Adipocyte (in vitro differentiated cells): ENCODE results near the gene NTPCR.

ENCODE experiments used
- DNase-seq: peaks from one replicate; pipeline ENCODE4 v3.0.0-alpha.2; 2015; ENCODE audit warnings: low read depth
- H3K27me3 ChIP-seq: replicated peaks from 2 replicates; pipeline ENCODE4 v1.7.0; 2013; ENCODE audit warnings: mild to moderate bottlenecking, low read length, moderate library complexity; ENCODE audit not compliant: control insufficient read depth, insufficient read depth
- H3K36me3 ChIP-seq: 2 replicates; pipeline ENCODE4 v1.7.0; 2013; ENCODE audit warnings: low read length, mild to moderate bottlenecking, moderate library complexity; ENCODE audit not compliant: control insufficient read depth, insufficient read depth, severe bottlenecking
- H3K4me1 ChIP-seq: 2 replicates; pipeline ENCODE4 v1.7.0; 2013; ENCODE audit warnings: mild to moderate bottlenecking, low read length, moderate library complexity; ENCODE audit not compliant: control insufficient read depth, insufficient read depth
- H3K4me3 ChIP-seq: 2 replicates; pipeline ENCODE4 v1.7.0; 2013; ENCODE audit warnings: mild to moderate bottlenecking, low read length, moderate library complexity
- H3K9ac ChIP-seq: 2 replicates; pipeline ENCODE4 v1.7.0; 2013; ENCODE audit warnings: mild to moderate bottlenecking, low read length, moderate library complexity
- H3K9me3 ChIP-seq: 2 replicates; pipeline ENCODE4 v1.7.0; 2013; ENCODE audit warnings: mild to moderate bottlenecking, low read length, moderate library complexity; ENCODE audit not compliant: control insufficient read depth

NTPCR gene

GRCh38 chr1:232932486-232933425 is 17.7 kb upstream of the NTPCR start:
- Histone ChIP-seq H3K4me1 (peaks cover 3% of the 10 kb centered on the region), H3K27me3 (peaks cover 4% of the 10 kb centered on the region), H3K4me3 (no peak overlapping the region), H3K9ac (no peak overlapping the region), H3K9me3 (no peaks in the 10 kb centered on the region), H3K36me3 (no peaks in the 10 kb centered on the region)
- DNase-seq = no peak

- Histone ChIP-seq H3K9ac (no peak overlapping the region), H3K27me3 (no peaks in the 10 kb centered on the region), H3K36me3 (no peaks in the 10 kb centered on the region), H3K4me3 (no peak overlapping the region), H3K4me1 (peaks cover 9% of the 10 kb centered on the region), H3K9me3 (peaks cover 5% of the 10 kb centered on the region)
- no peak for DNase-seq
Observed at GRCh38 chr1:232936941-232937340, 13.5 kb upstream of the NTPCR start.

- Histone ChIP-seq H3K27me3 (no peaks in the 10 kb centered on the region), H3K4me3 (peak overlapping the region; percentile 50), H3K9ac (peak overlapping the region; percentile 16), H3K4me1 (peaks cover 9% of the 10 kb centered on the region), H3K9me3 (peaks cover 5% of the 10 kb centered on the region), H3K36me3 (no peaks in the 10 kb centered on the region)
- peak; percentile 76 for DNase-seq
Observed at GRCh38 chr1:232937741-232938375, 12.6 kb upstream of the NTPCR start.

- no peak overlapping the region for H3K9ac ChIP-seq
- H3K4me1 ChIP-seq = peaks cover 9% of the 10 kb centered on the region
- no peaks in the 10 kb centered on the region for H3K27me3 ChIP-seq
- H3K36me3 ChIP-seq = no peaks in the 10 kb centered on the region
- H3K9me3 ChIP-seq = peaks cover 5% of the 10 kb centered on the region
- no peak for DNase-seq
- H3K4me3 ChIP-seq = no peak overlapping the region
Observed at GRCh38 chr1:232938926-232939325, 11.5 kb upstream of the NTPCR start.

GRCh38 chr1:232939748-232940147 is 10.7 kb upstream of the NTPCR start:
- Histone ChIP-seq H3K9ac (no peak overlapping the region), H3K4me3 (no peak overlapping the region), H3K36me3 (no peaks in the 10 kb centered on the region), H3K27me3 (no peaks in the 10 kb centered on the region), H3K4me1 (peaks cover 9% of the 10 kb centered on the region), H3K9me3 (peaks cover 5% of the 10 kb centered on the region)
- DNase-seq = no peak

DNA sequence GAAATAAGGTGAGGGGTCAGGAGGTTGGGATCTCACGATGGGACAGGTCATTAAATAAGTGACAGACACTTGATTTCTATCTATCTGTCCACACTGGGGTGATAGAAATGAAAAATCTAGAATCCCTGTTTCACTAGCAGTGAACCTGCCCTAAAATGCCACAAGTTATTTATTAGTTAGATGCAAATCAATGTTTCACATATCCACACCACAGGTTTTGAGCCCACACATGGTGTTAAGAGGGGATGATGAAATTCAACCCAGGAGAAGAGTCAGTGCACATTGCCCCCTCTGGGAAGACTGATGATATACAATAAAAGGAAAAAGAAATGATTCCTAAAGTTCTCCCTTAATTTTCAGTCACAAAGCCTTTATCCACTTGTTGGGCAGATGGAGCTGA is 10.1 kb upstream of the NTPCR start:
- Histone ChIP-seq H3K27me3 (no peaks in the 10 kb centered on the region), H3K9ac (no peak overlapping the region), H3K9me3 (peaks cover 5% of the 10 kb centered on the region), H3K4me3 (no peak overlapping the region), H3K36me3 (no peaks in the 10 kb centered on the region), H3K4me1 (peaks cover 9% of the 10 kb centered on the region)
- no peak for DNase-seq

DNA sequence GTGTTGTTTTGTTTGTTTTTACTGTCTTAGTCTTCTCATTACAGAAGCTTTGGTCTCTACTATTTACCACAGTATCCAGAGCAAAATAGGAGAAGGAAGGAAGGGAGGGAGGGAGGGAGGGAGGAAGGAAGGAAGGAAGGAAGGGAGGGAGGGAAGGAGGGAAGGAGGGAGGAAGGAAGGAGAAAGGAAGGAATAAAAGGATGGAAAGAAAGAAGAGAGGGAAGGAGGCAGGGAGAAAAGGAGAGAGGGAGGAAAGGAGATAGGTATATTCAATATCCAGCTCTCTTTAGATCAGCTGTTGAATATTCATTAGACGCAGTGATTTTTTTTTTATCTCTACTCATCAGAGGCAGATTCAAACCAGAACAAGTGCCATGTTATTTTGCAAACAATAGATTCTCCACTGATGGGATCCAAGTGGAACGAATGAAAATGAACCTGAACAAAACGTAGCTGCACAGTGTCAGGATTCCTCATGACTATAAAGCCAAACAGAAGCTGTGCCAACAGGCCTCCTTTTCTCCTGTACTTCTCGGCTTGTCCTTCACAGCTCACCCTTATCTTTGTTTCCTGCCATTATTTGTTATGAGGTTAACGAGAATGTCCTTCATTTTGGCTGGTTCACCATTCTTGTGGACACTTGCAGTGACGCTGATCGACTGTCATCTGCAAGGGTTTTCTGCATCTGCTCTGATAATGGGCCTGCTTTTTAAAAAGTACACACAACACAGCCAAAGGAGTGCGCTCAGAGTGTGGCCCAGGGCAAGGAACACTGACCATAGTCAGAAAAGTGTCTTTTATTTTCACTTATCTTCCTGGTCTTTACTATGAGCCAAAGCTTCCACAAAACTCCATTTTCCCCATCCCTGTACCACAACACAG is 7.8 kb upstream of the NTPCR start:
- Histone ChIP-seq H3K4me1 (peaks cover 7% of the 10 kb centered on the region), H3K36me3 (no peaks in the 10 kb centered on the region), H3K4me3 (no peak overlapping the region)

DNA sequence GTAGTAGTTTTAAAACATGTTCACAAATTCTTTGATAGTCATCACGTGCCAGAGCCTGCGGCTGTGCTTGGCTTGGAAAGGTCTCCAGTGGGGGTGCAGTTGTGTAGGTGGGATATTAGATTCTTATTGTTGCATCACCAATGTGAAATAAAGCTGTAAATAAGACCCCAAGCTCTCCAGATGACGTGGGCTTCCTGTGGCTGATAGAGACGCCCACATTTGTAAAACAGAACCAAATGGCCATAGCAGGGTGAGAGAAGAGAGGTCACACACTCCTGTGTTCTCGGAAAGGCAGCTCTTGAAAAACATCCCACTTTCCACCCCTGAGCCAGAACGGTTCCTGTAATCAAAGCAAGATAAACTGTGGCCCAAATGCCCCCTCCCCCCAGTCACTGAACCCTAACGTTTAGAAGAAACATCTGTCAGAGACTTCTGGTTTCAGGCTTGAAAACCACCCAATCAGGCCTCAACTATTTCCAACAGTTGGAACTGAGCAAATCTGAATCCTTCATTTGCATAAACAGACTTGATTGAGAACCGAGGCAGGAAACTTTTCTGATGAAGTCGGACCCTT is 6.6 kb upstream of the NTPCR start:
- no peaks in the 10 kb centered on the region for H3K4me1 ChIP-seq
- DNase-seq = no peak
- H3K36me3 ChIP-seq = no peaks in the 10 kb centered on the region
- peaks cover 5% of the 10 kb centered on the region for H3K9me3 ChIP-seq
- H3K9ac ChIP-seq = no peak overlapping the region
- H3K27me3 ChIP-seq = no peaks in the 10 kb centered on the region
- H3K4me3 ChIP-seq = no peak overlapping the region

More for the DNA sequence above, 7.8 kb upstream of the NTPCR start:
- H3K9ac ChIP-seq = no peak overlapping the region
- no peaks in the 10 kb centered on the region for H3K27me3 ChIP-seq
- no peak for DNase-seq
- peaks cover 5% of the 10 kb centered on the region for H3K9me3 ChIP-seq

DNA sequence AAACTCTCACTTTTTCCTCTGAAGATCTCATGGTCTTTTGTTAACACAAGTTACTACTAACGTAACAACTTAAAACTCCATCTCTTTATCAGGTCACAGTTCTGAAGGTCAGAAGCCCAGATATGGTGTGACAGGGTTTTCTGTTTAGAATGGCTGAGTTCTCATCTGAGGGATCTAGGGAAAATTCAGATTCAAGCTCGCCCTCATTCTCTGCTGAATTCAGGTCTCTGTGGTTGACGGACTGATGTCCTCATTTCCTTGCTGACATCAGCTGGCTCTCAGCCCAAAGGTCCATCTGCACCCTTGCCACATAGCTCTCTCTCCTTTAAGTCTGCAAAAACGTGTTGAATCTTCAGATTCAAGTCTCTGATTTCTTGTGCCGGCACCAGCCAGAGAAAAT is 6.1 kb upstream of the NTPCR start:
- Histone ChIP-seq H3K27me3 (no peaks in the 10 kb centered on the region), H3K9me3 (peaks cover 5% of the 10 kb centered on the region), H3K4me3 (no peak overlapping the region), H3K36me3 (no peaks in the 10 kb centered on the region), H3K4me1 (no peaks in the 10 kb centered on the region), H3K9ac (no peak overlapping the region)
- no peak for DNase-seq

DNA sequence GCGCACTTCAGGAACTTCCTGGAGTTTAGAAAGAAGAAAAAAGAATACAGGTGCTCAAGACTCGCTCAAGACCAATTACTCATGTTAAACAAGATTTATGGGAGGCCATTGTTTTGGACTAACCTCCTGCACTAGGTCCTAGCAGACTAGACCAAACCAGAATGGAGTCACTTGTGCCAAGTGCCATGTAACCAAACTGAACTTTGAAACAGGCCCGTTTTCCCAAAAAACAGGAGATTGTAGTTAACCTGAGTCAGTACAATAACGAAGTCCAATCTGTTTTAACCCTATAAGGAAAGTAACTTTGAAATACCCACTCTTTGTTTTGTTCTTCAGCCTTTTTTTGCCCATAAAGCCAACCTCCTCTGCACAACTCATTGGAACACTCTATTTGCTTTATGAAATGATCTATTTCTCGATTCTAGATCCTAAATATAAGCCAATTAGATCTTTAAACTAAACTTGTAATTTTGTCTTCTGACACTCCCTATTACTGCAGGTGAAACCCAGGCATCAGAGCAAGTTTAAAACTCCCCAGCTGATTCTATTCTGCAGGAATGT is 695 bp upstream of the NTPCR start:
- H3K36me3 ChIP-seq = no peaks in the 10 kb centered on the region
- DNase-seq = no peak
- H3K4me1 ChIP-seq = peaks cover 23% of the 10 kb centered on the region
- peak overlapping the region; percentile 85 for H3K9ac ChIP-seq
- no peaks in the 10 kb centered on the region for H3K9me3 ChIP-seq
- peak overlapping the region; percentile 83 for H3K4me3 ChIP-seq
- H3K27me3 ChIP-seq = no peaks in the 10 kb centered on the region
